Spinal cord (tissue), 10 donors: ENCODE data around the gene CPA2. TPM values are rescaled to one million over a fixed set of nuclear protein-coding genes. Genes with fewer than 3 reads are reported as not detected.
"Not testable (repeated sequence)": the region's sequence is repeated elsewhere in the genome, so short reads cannot be mapped to it uniquely, and the experiment has no call there.

ENCODE experiments used
- DNase-seq, 6 donors: peaks; one replicate each; pipeline versions ENCODE4 v3.0.0 to v3.0.0-alpha.2; 2013 to 2015; ENCODE audit warnings: low spot score in 6 of 6, low read depth in 4 of 6
- H3K27ac ChIP-seq: one replicate; pipeline ENCODE4 v1.5.1; 2013; ENCODE audit warnings: low read depth, low read length, control low read depth
- H3K27me3 ChIP-seq: one replicate; pipeline ENCODE4 v1.6.1; 2013; ENCODE audit warnings: low read length; ENCODE audit not compliant: control insufficient read depth, insufficient read depth
- H3K36me3 ChIP-seq: one replicate; pipeline ENCODE4 v1.6.1; 2013; ENCODE audit warnings: low read length; ENCODE audit not compliant: control insufficient read depth, insufficient read depth
- H3K4me1 ChIP-seq: one replicate; pipeline ENCODE4 v1.6.1; 2013; ENCODE audit warnings: low read length; ENCODE audit not compliant: control insufficient read depth, insufficient read depth
- H3K4me3 ChIP-seq: one replicate; pipeline ENCODE4 v1.5.1; 2013; ENCODE audit warnings: low read depth, low read length, control low read depth
- H3K9me3 ChIP-seq: one replicate; pipeline ENCODE4 v1.6.1; 2013; ENCODE audit warnings: low read length; ENCODE audit not compliant: control insufficient read depth, insufficient read depth
- WGBS: methylation state at CpG from one replicate; pipeline ENCODE4 v1.1.5; 2013; ENCODE audit warnings: missing lambda C conversion rate; ENCODE audit not compliant: insufficient coverage; 5-methylcytosine and 5-hydroxymethylcytosine counted together
- long read RNA-seq, 4 donors: transcript quantifications; one replicate each; lab custom pipeline, GENCODE V29; 2026
- polyA plus RNA-seq, 2 donors: library from polyadenylated mRNA; unstranded; fragments of 120-200 nt; gene quantifications; one replicate each; pipeline ENCODE4 v1.2.1, GENCODE V29; 2013; ENCODE audit not compliant: insufficient read length in 2 of 2
- total RNA-seq, 2 donors: library from RNA; depleted of rRNA in 1 of 2; stranded (reverse); fragments of 120-200 nt in 1 of 2; fragments of >200 nt in 1 of 2; gene quantifications; one replicate each; pipeline versions ENCODE4 v1.2.3 to v1.2.4, GENCODE V29; 2013 to 2014
- donor health status: healthy.

The CPA2 gene
- total RNA-seq (under 1 TPM in 1 of 2 donors, not detected in 1; 0.39 TPM), polyA plus RNA-seq (under 1 TPM; 0.21 to 0.35 TPM)
- long read RNA-seq, donor 1: 0 reads
- long read RNA-seq, donor 2: 0 reads
- long read RNA-seq, donor 3: 0 reads
- long read RNA-seq, donor 4: 0 reads

DNA sequence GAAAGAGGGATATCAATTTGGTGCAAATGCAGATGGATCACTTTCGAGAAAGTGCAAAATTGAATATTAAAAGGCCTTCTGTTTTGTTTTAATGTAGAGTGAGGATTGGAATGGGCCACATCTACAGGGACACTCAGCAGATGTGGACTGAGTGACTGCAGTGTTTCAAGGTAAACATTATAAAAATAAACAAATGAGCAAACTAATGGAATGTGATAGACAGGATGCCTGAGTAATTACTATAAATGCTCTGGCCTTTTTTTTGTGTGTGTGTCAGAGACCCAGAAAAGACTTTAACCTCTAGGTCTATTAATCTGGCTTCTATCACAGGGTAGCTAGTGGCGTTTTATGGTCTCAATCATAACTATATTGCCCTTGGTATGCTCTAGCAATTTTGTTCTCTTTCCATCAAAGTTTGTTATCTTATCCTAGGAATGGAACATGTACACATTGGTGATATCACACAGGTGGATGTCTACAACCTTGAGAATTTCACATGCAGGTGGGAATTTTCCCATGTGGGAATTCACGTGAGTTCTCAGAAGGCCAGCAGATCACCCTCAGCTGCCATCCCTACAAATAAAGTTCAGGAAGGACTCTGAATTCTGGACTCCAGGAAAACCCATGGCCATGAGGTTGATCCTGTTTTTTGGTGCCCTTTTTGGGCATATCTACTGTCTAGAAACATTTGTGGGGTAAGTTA, at the start of gene CPA2:
Gene CPA2 (plus strand): TSS at position 606 of the 703 bp plus-strand sequence. CDS start 19 bp downstream, at position 625.
- no peaks in the 10 kb centered on the region for H3K9me3 ChIP-seq
- H3K4me3 ChIP-seq: no peak within 1 kb of the TSS
- peaks cover 11% of the 10 kb centered on the region for H3K4me1 ChIP-seq
- H3K27ac ChIP-seq: no peak within 1 kb of the TSS
- no peaks in the 10 kb centered on the region for H3K27me3 ChIP-seq
- DNase-seq: no peak
- WGBS: 100% methylated on average over 1 of the region's 3 CpGs
- no peaks in the 10 kb centered on the region for H3K36me3 ChIP-seq

DNA sequence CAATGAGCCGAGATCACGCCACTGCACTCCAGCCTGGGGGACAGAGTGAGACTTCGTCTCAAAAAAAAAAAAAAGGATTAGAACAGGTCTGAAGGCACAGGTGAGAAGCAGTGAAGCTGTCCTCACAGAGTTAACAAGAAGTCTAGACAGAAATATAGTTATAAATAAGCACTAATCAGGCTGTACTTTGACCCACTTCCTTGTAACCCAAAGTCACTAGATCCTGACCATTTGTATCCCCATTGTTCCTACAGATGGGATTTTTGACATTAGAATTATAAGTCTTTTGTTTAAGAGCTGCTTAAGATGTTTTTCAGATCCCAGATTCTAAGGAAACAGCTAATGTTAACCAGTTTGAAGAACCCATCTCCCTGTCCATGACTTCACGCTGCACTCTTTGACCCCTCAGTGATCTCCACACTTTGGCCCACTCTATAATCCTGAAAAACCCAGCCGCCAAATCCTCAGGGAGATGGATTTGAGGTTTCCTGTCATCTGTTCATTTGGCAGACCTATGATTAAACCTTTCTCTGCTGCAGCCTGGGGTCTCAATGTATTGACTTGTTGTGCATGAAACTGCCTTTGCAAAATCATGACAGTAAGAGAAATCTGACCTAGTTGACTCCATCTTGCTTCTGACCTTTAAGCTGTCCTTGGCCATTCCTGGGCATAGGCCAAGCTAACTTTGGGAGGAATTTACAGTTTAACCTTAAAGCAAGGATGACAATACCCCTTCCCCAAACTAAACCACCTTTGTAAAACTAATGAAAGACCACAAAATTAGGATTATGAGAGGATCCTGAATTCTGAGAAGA, 47.6 kb upstream of the CPA2 start:
- Histone ChIP-seq H3K9me3 (no peaks in the 10 kb centered on the region), H3K4me1 (no peaks in the 10 kb centered on the region), H3K4me3 (no peak overlapping the region), H3K27ac (no peak overlapping the region), H3K27me3 (no peaks in the 10 kb centered on the region), H3K36me3 (no peaks in the 10 kb centered on the region)
- DNase-seq: no peak
- 83% methylated on average over 4 of the region's 5 CpGs for WGBS

DNA sequence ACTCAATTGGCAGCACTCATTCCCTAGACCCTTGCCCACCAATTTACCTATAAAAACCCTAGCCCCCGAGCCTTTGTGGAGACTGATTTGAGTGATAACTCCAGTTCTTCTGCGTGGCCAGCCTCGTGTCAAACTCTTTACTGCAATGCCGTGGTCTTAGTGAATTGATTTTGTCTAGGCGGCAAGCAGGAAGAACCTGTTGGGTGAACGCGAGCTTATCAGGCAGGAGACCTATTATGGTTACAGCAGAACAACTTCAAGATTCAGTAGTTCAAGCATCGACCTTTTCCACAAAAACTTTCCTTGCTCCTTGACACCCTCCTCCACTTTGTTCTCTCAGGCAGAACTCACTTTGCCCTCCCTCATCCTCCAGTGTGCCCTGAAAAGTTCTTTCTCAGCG, 46.8 kb upstream of the CPA2 start:
- no peak for DNase-seq
- Histone ChIP-seq H3K4me1 (no peaks in the 10 kb centered on the region), H3K9me3 (no peaks in the 10 kb centered on the region), H3K4me3 (no peak overlapping the region), H3K27ac (no peak overlapping the region), H3K27me3 (no peaks in the 10 kb centered on the region), H3K36me3 (no peaks in the 10 kb centered on the region)
- 93% methylated on average over 8 of the region's 9 CpGs for WGBS

DNA sequence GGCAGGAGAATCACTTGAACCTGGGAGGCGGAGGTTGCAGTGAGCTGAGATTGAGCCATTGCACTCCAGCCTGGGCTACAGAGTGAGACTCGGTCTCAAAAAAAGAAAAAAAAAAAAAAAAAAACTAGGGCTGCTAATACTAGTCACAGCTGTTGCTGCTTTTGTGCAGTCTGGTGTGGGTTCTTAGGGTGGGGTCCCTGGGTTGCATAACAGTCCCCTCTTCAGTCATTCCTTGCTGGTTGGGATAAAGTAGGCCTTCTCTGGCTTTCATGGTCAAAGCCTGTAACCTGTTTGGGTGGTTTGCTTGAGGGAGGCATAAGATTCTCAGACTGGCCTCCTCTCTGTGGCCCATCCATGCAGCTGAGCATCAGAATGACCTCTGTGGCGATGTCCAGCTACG, 44.9 kb upstream of the CPA2 start:
- H3K9me3 ChIP-seq: no peaks in the 10 kb centered on the region
- no peaks in the 10 kb centered on the region for H3K4me1 ChIP-seq
- no peaks in the 10 kb centered on the region for H3K36me3 ChIP-seq
- DNase-seq: no peak
- H3K4me3 ChIP-seq: no peak overlapping the region
- no peak overlapping the region for H3K27ac ChIP-seq
- H3K27me3 ChIP-seq: no peaks in the 10 kb centered on the region
- WGBS: 95% methylated on average over 4 of the region's 4 CpGs

DNA sequence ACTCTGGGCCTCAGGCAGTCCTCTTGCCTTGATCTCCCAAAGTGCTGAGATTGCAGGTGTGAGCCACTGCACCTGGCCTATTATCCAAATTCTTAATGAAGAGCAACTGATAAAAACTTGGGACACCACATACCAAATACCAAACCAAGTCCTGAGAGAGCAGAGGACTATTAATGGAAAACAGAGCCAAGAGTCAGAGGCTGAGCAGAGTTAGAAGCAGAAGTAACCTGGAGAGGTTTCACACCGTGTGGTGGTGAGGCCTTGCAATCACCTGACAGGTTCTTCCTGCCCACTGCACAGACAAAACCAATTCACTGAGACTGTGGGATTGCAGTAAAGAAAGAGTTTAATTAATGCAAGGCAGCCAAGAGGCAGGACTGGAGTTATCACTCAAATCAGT, 43.0 kb upstream of the CPA2 start:
- H3K36me3 ChIP-seq: no peaks in the 10 kb centered on the region
- no peak overlapping the region for H3K4me3 ChIP-seq
- H3K9me3 ChIP-seq: no peaks in the 10 kb centered on the region
- H3K4me1 ChIP-seq: no peaks in the 10 kb centered on the region
- H3K27ac ChIP-seq: no peak overlapping the region
- DNase-seq: no peak
- WGBS: no CpG with 5 or more reads among the region's 1 CpG
- no peaks in the 10 kb centered on the region for H3K27me3 ChIP-seq

DNA sequence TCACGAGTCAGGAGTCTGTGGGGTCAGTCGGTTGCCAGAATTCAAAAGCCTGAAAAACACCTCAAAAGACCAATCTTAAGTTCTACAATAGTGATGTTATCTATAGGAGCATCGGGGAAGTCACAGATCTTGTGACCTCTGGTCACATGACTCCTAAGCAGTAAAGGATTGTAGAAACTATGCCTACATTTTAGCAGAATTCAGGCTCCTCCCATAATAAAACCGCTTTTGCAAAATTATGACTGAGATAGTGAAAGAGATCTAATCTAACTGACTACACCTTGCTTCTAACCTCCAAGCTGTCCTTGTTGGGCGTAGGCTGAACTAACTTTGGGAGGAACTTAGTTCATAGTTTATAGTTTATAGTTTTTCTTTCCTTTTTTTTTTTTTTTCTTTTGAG, 42.5 kb upstream of the CPA2 start:
- no peak overlapping the region for H3K4me3 ChIP-seq
- 100% methylated on average over 2 of the region's 5 CpGs for WGBS
- no peaks in the 10 kb centered on the region for H3K4me1 ChIP-seq
- no peaks in the 10 kb centered on the region for H3K9me3 ChIP-seq
- H3K27ac ChIP-seq: no peak overlapping the region
- no peak for DNase-seq
- H3K36me3 ChIP-seq: no peaks in the 10 kb centered on the region
- H3K27me3 ChIP-seq: no peaks in the 10 kb centered on the region

DNA sequence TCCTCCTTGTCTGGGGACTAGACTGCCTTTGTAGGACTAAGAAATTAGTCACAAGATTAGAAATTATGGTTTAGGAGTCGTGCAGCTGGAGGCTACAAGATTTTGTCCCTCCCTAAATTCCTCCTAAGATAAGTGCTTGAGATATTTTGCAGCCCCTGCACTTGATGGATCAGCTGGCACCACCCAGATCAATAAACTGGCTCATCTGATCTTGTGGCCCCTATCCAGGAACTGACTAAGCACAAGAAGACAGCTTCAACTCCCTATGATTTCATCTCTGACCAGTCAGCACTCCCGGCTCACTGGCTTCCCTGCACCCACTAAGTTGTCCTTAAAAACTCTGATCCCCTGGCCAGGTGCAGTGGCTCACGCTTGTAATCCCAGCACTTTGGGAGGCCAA, 41.7 kb upstream of the CPA2 start:
- DNase-seq, H3K4me3 ChIP-seq, H3K4me1 ChIP-seq, H3K27me3 ChIP-seq, H3K27ac ChIP-seq, H3K36me3 ChIP-seq, H3K9me3 ChIP-seq: not testable (repeated sequence)
- WGBS: 86% methylated on average over 2 of the region's 3 CpGs

DNA sequence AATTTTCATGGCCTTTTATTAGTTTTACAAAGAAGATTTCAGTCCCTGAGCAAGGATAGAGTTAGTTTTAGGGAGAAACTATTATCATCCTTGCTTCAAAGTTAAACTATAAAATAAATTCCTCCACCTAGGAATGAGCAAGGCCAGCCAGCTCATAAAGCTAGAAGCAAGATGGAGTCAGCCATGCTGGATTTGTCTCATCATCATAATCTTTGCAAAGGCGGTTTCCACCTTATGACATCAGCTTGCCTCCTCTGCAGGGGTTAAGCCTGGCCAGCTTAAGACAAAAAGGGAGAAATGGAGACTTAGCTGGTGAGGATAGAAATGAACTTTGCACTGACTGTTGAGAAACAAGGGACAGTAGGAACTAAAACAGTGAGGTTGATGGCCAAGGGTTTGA, 40.3 kb upstream of the CPA2 start:
- no peak overlapping the region for H3K27ac ChIP-seq
- no peak overlapping the region for H3K4me3 ChIP-seq
- H3K27me3 ChIP-seq: no peaks in the 10 kb centered on the region
- H3K36me3 ChIP-seq: no peaks in the 10 kb centered on the region
- DNase-seq: no peak
- 100% methylated on average over 1 of the region's 1 CpG for WGBS
- no peaks in the 10 kb centered on the region for H3K9me3 ChIP-seq
- H3K4me1 ChIP-seq: no peaks in the 10 kb centered on the region

DNA sequence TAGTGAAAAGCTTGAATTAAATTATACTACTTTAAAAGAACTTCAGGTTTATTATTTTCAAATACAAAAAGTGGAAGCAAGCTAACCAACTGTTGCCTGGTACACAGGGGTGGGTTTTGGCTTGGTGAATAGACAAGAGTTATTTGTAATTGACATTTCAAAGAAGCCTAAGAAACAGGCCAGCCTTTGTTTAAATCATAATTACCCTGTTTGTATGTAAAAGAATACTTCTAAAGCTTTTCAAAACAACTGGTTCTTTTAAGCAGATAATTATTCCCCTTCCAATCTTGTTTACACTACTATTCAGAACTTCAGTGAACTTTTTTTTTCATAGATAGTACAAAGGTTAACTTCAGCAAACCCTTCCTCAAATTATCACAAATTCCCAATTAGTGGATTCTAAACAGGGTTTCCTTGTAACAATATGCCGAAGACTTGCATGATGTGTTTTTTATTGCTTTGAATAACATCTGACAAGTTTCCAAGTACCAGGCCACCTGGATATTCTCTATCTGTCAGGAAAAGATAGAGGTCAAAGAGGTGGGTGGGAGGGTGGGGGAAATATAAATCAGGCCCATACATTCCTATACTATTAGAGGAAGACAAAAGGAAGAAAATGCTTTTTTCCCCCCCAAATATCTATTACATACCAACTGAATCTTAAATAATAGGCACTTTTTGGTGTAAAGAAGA, 38.6 kb upstream of the CPA2 start:
- Histone ChIP-seq H3K27me3 (no peaks in the 10 kb centered on the region), H3K27ac (peak overlapping the region; percentile 64)
- DNase-seq: peak in 3 of 6 donors; percentile 17 to 55 (median 39)

More for the DNA sequence above, 38.6 kb upstream of the CPA2 start:
- Histone ChIP-seq H3K4me3 (no peak overlapping the region), H3K36me3 (no peaks in the 10 kb centered on the region), H3K4me1 (peaks cover 10% of the 10 kb centered on the region), H3K9me3 (no peaks in the 10 kb centered on the region)
- WGBS: no CpG with 5 or more reads among the region's 1 CpG
